Activated CD4-positive, alpha-beta T cell treated with anti-CD3 and anti-CD28 coated beads, Interleukin-2, amount 10 ng/mL, durations not matched to agents 24 days and 14 days (primary cell): ENCODE results near the gene VPS8. TPM values are rescaled to one million over a fixed set of nuclear protein-coding genes. Genes with fewer than 3 reads are reported as not detected.
"Not testable (repeated sequence)": the region's sequence is repeated elsewhere in the genome, so short reads cannot be mapped to it uniquely, and the experiment has no call there.

ENCODE experiments used
- DNase-seq: peaks from one replicate; pipeline ENCODE4 v3.0.0; 2022
- H3K27ac Mint-ChIP-seq: one replicate; pipeline ENCODE4 v1.8.0; 2022; ENCODE audit warnings: mild to moderate bottlenecking, mixed read lengths
- H3K27me3 Mint-ChIP-seq: one replicate; pipeline ENCODE4 v1.8.0; 2022; ENCODE audit warnings: mixed read lengths
- H3K36me3 Mint-ChIP-seq: one replicate; pipeline ENCODE4 v1.8.0; 2022; ENCODE audit warnings: low read depth, mild to moderate bottlenecking, mixed read lengths
- H3K4me1 Mint-ChIP-seq: one replicate; pipeline ENCODE4 v1.8.0; 2021; ENCODE audit warnings: mixed read lengths
- H3K4me3 Mint-ChIP-seq: one replicate; pipeline ENCODE4 v1.8.0; 2022; ENCODE audit warnings: mild to moderate bottlenecking, moderate library complexity, mixed read lengths
- H3K9me3 Mint-ChIP-seq: one replicate; pipeline ENCODE4 v1.8.0; 2021; ENCODE audit warnings: mixed read lengths
- intact Hi-C: fragments of 100-400 bp; cut with micrococcal nuclease; formaldehyde crosslinking; loops from one replicate; pipeline ENCODE4 v1.15.1; 2023
- total RNA-seq: library from RNA; stranded (reverse); gene quantifications from 2 replicates; pipeline ENCODE4 v1.2.3, GENCODE V29; 2022

VPS8 gene
- total RNA-seq, 1 donor from 2014 or later = 33.6 TPM

DNA sequence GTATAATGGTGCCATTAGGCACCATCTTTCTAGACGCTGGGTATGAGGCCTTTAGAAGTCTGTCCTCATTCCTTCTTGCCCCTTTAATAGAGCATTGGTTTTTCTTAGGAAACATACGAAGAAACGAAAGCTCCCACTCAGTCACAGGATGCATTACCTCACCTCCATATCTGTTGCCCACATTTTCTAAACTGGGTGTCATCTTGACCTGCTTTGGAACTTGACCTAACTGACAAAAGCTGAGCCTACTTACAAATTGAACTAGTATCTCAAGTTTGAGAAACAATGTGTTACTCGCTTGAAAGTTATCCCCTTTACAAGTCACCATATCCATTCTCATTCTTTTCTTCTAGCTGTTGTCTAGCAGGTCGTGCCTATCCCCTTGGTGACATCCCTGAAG is 102.7 kb downstream of the VPS8 start:
- H3K9me3 Mint-ChIP-seq = no peaks in the 10 kb centered on the region
- peaks cover 37% of the 10 kb centered on the region for H3K36me3 Mint-ChIP-seq
- H3K4me3 Mint-ChIP-seq = no peak overlapping the region
- no peaks in the 10 kb centered on the region for H3K27me3 Mint-ChIP-seq
- intact Hi-C loops = no loop called here
- H3K4me1 Mint-ChIP-seq = no peaks in the 10 kb centered on the region
- no peak for DNase-seq
- no peak overlapping the region for H3K27ac Mint-ChIP-seq

GRCh38 chr3:184918750-184919149 is 106.8 kb downstream of the VPS8 start:
- H3K27me3 Mint-ChIP-seq = no peaks in the 10 kb centered on the region
- intact Hi-C loops = no loop called here
- no peak for DNase-seq
- no peak overlapping the region for H3K4me3 Mint-ChIP-seq
- H3K9me3 Mint-ChIP-seq = no peaks in the 10 kb centered on the region
- peaks cover 35% of the 10 kb centered on the region for H3K36me3 Mint-ChIP-seq
- no peaks in the 10 kb centered on the region for H3K4me1 Mint-ChIP-seq
- H3K27ac Mint-ChIP-seq = no peak overlapping the region

GRCh38 chr3:184919651-184920050 is 107.7 kb downstream of the VPS8 start:
- no peak overlapping the region for H3K27ac Mint-ChIP-seq
- no peaks in the 10 kb centered on the region for H3K9me3 Mint-ChIP-seq
- H3K4me3 Mint-ChIP-seq = no peak overlapping the region
- intact Hi-C loops = no loop called here
- H3K27me3 Mint-ChIP-seq = no peaks in the 10 kb centered on the region
- no peak for DNase-seq
- no peaks in the 10 kb centered on the region for H3K4me1 Mint-ChIP-seq
- peaks cover 35% of the 10 kb centered on the region for H3K36me3 Mint-ChIP-seq

DNA sequence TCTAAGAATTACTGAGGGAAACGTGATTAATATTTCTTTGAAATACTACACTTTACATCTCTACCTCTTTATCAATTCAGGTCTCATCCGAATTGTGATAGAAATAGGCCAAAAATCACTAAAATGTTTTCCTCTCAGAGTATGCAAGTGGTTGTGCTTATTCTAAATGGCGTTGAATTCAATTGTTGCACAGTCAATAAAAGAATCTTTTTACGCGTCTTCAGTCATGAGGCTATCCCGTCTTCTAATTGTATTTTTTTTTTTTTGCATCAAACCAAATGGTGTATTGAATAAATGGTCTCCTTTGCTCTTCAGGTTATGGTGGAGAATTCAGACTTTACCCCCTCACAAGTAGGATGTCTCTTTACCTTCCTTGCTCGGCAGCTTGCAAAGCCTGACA is 112.6 kb downstream of the VPS8 start:
- Mint-ChIP-seq H3K27ac (no peak overlapping the region), H3K27me3 (no peaks in the 10 kb centered on the region), H3K36me3 (peaks cover 31% of the 10 kb centered on the region), H3K9me3 (no peaks in the 10 kb centered on the region), H3K4me3 (no peak overlapping the region), H3K4me1 (no peaks in the 10 kb centered on the region)
- DNase-seq = no peak
- intact Hi-C loops = no loop called here

DNA sequence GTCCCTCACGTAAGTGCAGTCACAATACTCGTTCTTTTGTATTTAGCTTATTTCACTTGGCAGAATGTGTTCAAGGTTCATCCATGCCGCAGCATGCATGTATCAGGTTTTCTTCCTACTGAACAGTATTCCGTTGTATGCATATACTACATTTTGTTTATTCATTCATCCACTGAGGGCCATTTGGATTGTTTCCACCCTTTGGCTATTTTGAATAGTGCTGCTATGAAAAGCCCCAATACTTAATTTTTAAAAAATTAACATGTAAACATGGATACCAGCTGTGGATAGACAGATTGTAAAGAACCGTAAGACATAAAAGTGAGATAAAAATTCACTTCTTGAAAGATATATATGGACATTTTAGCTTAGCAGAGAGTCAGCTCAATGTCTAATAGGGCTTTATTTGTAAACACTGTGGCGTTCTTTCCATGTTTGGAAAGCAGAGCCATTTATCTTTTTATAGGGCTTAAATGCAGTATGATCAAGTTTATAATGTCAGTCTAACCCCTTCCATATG is 115.9 kb downstream of the VPS8 start:
- no peak for DNase-seq

GRCh38 chr3:184932777-184933176 is 120.8 kb downstream of the VPS8 start:
- Mint-ChIP-seq H3K27me3 (no peaks in the 10 kb centered on the region), H3K9me3 (no peaks in the 10 kb centered on the region), H3K4me1 (peaks cover 2% of the 10 kb centered on the region), H3K36me3 (peaks cover 31% of the 10 kb centered on the region), H3K4me3 (no peak overlapping the region), H3K27ac (no peak overlapping the region)
- DNase-seq = no peak
- intact Hi-C loops = no loop called here

More for the DNA sequence above, 115.9 kb downstream of the VPS8 start:
- Mint-ChIP-seq H3K4me1 (no peaks in the 10 kb centered on the region), H3K36me3 (peaks cover 35% of the 10 kb centered on the region), H3K4me3 (no peak overlapping the region), H3K27me3 (no peaks in the 10 kb centered on the region), H3K27ac (no peak overlapping the region), H3K9me3 (no peaks in the 10 kb centered on the region)
- intact Hi-C loops = no loop called here

DNA sequence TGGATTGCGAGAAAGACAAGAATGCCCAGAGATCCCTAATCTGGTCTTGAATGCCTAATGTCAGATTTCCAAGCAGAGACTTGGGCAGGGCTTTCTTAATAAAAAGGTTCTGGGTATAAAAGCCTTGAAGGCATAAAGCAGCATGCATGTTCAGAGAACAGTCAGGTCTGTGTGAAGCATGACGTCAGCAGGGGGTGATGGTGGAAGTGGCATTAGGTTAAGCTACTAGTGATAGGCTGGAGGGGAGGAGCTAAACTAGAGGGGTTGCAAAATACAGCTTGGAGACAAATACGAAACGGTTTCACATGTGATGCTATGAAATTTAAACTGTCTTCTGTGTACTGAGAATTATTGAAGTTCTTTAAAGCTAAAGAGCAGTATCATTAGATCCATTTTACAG is 125.6 kb downstream of the VPS8 start:
- intact Hi-C loops = no loop called here
- H3K27me3 Mint-ChIP-seq = no peaks in the 10 kb centered on the region
- H3K27ac Mint-ChIP-seq = no peak overlapping the region
- DNase-seq = no peak
- peaks cover 24% of the 10 kb centered on the region for H3K36me3 Mint-ChIP-seq
- no peak overlapping the region for H3K4me3 Mint-ChIP-seq
- no peaks in the 10 kb centered on the region for H3K9me3 Mint-ChIP-seq
- H3K4me1 Mint-ChIP-seq = peaks cover 2% of the 10 kb centered on the region

GRCh38 chr3:184941408-184941807 is 129.4 kb downstream of the VPS8 start:
- Mint-ChIP-seq H3K27me3 (no peaks in the 10 kb centered on the region), H3K4me3 (no peak overlapping the region), H3K9me3 (no peaks in the 10 kb centered on the region), H3K4me1 (no peaks in the 10 kb centered on the region), H3K36me3 (peaks cover 22% of the 10 kb centered on the region), H3K27ac (no peak overlapping the region)
- no peak for DNase-seq
- intact Hi-C loops = no loop called here

GRCh38 chr3:184942735-184943134 is 130.8 kb downstream of the VPS8 start:
- H3K36me3 Mint-ChIP-seq = peaks cover 17% of the 10 kb centered on the region
- intact Hi-C loops = no loop called here
- H3K27me3 Mint-ChIP-seq = no peaks in the 10 kb centered on the region
- H3K4me3 Mint-ChIP-seq = no peak overlapping the region
- H3K4me1 Mint-ChIP-seq = no peaks in the 10 kb centered on the region
- H3K9me3 Mint-ChIP-seq = no peaks in the 10 kb centered on the region
- H3K27ac Mint-ChIP-seq = no peak overlapping the region
- no peak for DNase-seq

GRCh38 chr3:184944241-184944640 is 132.3 kb downstream of the VPS8 start:
- H3K27me3 Mint-ChIP-seq = no peaks in the 10 kb centered on the region
- no peak overlapping the region for H3K4me3 Mint-ChIP-seq
- intact Hi-C loops = no loop called here
- H3K9me3 Mint-ChIP-seq = no peaks in the 10 kb centered on the region
- H3K4me1 Mint-ChIP-seq = no peaks in the 10 kb centered on the region
- H3K36me3 Mint-ChIP-seq = peaks cover 15% of the 10 kb centered on the region
- no peak overlapping the region for H3K27ac Mint-ChIP-seq
- DNase-seq = no peak

DNA sequence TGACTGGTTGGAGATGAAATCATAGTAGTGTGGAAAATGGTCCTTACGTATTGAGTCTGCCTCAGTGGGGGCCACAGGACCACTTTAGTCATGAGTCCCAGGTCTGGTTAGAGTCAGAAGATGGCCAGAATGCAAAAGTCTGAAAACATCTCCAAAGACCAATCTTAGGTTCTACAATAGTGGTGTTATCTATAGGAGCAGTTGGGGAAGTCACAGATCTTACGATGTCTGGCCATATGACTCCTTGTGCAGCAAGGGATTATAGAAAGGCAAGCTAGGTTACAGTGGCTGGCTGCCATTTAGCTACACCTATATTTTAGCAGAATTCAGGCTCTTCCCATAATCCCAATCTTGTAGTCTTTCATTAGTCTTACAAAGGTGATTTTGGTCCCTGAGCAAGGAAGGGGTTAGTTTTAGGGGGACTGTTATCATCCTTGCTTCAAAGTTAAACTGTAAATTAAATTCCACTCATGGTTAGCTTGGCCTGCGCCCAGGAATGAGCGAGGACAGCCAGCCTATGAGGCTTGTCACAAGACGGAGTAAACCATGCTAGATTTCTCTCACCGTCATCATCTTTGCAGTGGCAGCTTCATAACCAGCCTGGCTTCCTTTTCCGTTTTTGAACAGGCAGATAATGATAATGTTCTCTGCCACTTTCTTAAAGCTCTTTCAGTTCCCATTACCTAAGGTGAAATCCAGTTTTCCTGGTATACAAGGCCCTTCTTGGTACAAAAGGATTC is 134.1 kb downstream of the VPS8 start:
- no peak for DNase-seq
- H3K36me3 Mint-ChIP-seq = peaks cover 10% of the 10 kb centered on the region
- intact Hi-C loops = loop anchor here (5.0 kb wide), 1 partner anchor 231 kb away; no protein-coding TSS in a partner anchor
- H3K27ac Mint-ChIP-seq = no peak overlapping the region
- H3K4me3 Mint-ChIP-seq = no peak overlapping the region
- no peaks in the 10 kb centered on the region for H3K4me1 Mint-ChIP-seq
- no peaks in the 10 kb centered on the region for H3K27me3 Mint-ChIP-seq
- no peaks in the 10 kb centered on the region for H3K9me3 Mint-ChIP-seq

DNA sequence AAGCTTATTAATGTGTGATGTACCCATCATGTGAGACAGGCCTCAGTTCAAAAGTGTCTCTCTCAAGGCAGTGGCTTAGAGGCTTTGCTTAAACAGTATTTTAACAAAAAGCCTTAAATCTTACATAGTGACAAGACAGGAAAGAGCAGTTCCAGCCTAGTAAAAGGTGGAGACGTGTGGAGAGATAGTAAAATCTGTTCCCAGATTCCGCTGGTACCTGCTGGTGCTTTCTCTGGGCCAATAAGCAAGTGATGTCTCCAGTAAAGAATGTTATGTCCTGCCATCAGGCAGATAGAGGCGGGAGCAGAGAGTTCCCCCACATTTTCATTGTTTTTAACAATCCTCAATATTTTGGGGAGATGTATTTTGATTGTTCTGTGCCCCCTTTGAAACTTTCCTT is 135.0 kb downstream of the VPS8 start:
- Mint-ChIP-seq H3K27me3 (no peaks in the 10 kb centered on the region), H3K9me3 (no peaks in the 10 kb centered on the region), H3K36me3 (peaks cover 10% of the 10 kb centered on the region), H3K27ac (no peak overlapping the region), H3K4me1 (no peaks in the 10 kb centered on the region), H3K4me3 (no peak overlapping the region)
- no peak for DNase-seq
- intact Hi-C loops = loop anchor here (5.0 kb wide), 1 partner anchor 230 kb away; no protein-coding TSS in a partner anchor

- intact Hi-C loops = loop anchor here (5.0 kb wide), 1 partner anchor 228 kb away; no protein-coding TSS in a partner anchor
- Mint-ChIP-seq H3K4me3 (no peak overlapping the region), H3K36me3 (peaks cover 7% of the 10 kb centered on the region), H3K4me1 (peaks cover 10% of the 10 kb centered on the region), H3K27me3 (no peaks in the 10 kb centered on the region), H3K9me3 (no peaks in the 10 kb centered on the region), H3K27ac (no peak overlapping the region)
- DNase-seq = no peak
Observed at GRCh38 chr3:184949251-184949965, 137.4 kb downstream of the VPS8 start.

- H3K4me1 Mint-ChIP-seq, H3K9me3 Mint-ChIP-seq, H3K36me3 Mint-ChIP-seq: not testable (repeated sequence)
Observed at GRCh38 chr3:184950816-184951215, 138.8 kb downstream of the VPS8 start.

More at GRCh38 chr3:184950816-184951215, 138.8 kb downstream of the VPS8 start:
- H3K27ac Mint-ChIP-seq, DNase-seq, H3K27me3 Mint-ChIP-seq, H3K4me3 Mint-ChIP-seq, intact Hi-C loops: not testable (repeated sequence)
